ENCODE data around the gene ALPG.

The ALPG gene

DNA sequence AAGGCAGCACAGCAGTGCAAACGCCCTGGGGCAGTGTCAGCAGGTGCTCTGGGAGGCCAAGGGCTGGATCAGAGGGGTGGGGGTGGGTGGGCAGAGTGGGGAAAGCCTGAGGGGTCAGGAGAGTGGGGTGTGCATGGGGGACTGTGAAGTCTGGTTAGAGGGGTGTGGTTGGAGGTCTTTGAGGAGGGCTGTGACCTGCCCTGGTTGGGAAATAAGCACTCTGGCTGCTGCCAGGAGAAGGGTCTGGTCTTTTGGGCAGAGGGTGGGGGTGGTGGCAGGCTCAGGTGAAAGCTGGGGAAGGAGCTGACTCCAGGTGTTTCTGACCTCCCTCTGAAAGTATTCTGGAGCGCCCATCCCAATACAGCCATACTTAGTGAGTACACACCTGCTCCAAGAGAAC, 53.5 kb downstream of the ALPG start:
- DNase-seq: no peak
